HG02623 (cell line): Measurements from ENCODE around the gene NIPSNAP2.
"Not testable (repeated sequence)": the region's sequence is repeated elsewhere in the genome, so short reads cannot be mapped to it uniquely, and the experiment has no call there.

ENCODE experiments used
- ATAC-seq: cut with Tn5 transposase; IDR thresholded peaks from one replicate; pipeline ENCODE4 v1.9.1; 2021; ENCODE audit warnings: moderate library complexity; ENCODE audit not compliant: unreplicated experiment

NIPSNAP2 gene

DNA sequence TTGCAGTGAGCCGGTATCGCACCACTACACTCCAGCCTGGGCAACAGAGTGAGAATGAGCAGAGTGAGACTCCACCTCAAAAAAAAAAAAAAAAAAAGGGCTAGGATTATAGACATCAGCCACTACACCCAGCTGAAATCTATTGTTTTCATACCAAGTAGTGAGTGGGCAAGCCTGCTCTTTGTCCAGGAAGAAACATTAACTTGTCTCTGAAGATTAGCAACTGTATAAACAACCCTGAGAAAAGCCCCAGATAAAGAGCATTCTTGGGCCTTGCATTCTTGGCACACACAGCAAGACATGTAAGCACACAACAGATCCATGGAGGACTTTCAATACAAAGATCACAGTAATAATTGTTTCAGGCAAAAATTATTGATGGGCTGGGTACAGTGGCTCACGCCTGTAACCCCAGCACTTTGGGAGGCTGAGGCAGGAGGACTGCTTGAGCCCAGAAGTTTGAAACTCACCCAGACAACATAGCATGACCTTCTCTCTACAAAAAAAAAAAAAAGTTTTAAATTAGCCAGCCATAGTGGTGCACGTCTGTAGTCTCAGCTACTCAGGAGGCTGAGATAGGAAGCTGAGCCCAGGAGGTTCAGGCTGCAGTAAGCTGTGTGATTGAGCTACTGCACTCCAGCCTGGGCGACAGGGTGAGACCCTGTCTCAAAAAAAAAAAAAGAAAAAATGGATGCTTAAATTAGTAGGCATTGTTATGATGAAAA is 82.5 kb downstream of the NIPSNAP2 start:
- no peak for ATAC-seq

GRCh38 chr7:56047446-56048116 is 83.2 kb downstream of the NIPSNAP2 start:
- not testable (repeated sequence) for ATAC-seq

DNA sequence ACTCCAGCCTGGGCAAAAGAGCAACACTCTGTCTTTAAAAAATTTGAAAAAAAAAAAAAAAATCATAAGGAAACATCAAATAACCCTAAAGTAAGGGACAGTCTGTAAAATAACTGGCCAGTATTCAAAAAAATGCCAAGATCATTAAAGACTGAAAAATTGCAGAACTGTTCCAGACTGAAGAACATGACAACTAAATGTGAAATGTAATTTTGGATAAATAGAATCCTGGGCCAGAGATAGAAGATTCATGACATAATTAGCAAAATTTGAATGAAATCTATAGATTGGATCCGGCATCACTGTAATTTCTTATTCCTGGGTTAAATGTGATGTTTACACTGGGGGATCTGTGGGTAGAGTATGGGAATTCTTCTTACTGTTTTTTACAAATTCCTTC is 83.9 kb downstream of the NIPSNAP2 start:
- ATAC-seq: no peak

GRCh38 chr7:56048763-56049162 is 84.4 kb downstream of the NIPSNAP2 start:
- ATAC-seq: not testable (repeated sequence)
